MCF 10A (cell line): Measurements from ENCODE around the gene MYZAP. TPM values are rescaled to one million over a fixed set of nuclear protein-coding genes. Genes with fewer than 3 reads are reported as not detected.

ENCODE experiments used
- BruUV-seq: library from RNA; stranded (reverse); fragments of 400-500 nt; replicated peaks from 2 replicates; lab custom pipeline; 2021; lab: Mats Ljungman, UMichigan
- CTCF ChIA-PET: fragments of 300-600 bp; sonication (Branson Sonifier 250); formaldehyde crosslinking; extraction: SDS; loops from one replicate; lab custom pipeline; 2021; ENCODE audit warnings: antibody characterized with exemption, inconsistent platforms; lab: Yijun Ruan, JAX
- POLR2A ChIA-PET: fragments of 300-600, 350-650 bp; sonication (Branson Sonifier 250); formaldehyde crosslinking; extraction: SDS; loops from one replicate; lab custom pipeline; 2020; ENCODE audit warnings: antibody characterized with exemption, inconsistent platforms; lab: Yijun Ruan, JAX
- DNase-seq: peaks from one replicate; pipeline ENCODE4 v3.0.0-alpha.2; 2018; ENCODE audit not compliant: unreplicated experiment
- H3K27ac Mint-ChIP-seq: one replicate; pipeline ENCODE4 v1.8.0; 2022; ENCODE audit warnings: mild to moderate bottlenecking, low read depth, mixed read lengths; ENCODE audit not compliant: unreplicated experiment
- H3K27me3 Mint-ChIP-seq: one replicate; pipeline ENCODE4 v1.8.0; 2022; ENCODE audit warnings: mixed read lengths; ENCODE audit not compliant: insufficient read depth, unreplicated experiment
- H3K36me3 Mint-ChIP-seq: one replicate; pipeline ENCODE4 v1.8.0; 2022; ENCODE audit warnings: mild to moderate bottlenecking, moderate library complexity, mixed read lengths; ENCODE audit not compliant: insufficient read depth, unreplicated experiment
- H3K4me1 Mint-ChIP-seq: one replicate; pipeline ENCODE4 v1.8.0; 2022; ENCODE audit warnings: mixed read lengths; ENCODE audit not compliant: insufficient read depth, unreplicated experiment
- H3K4me3 Mint-ChIP-seq: one replicate; pipeline ENCODE4 v1.8.0; 2022; ENCODE audit warnings: mild to moderate bottlenecking, moderate library complexity, mixed read lengths; ENCODE audit not compliant: unreplicated experiment
- H3K9me3 Mint-ChIP-seq: one replicate; pipeline ENCODE4 v1.8.0; 2022; ENCODE audit warnings: mixed read lengths; ENCODE audit not compliant: unreplicated experiment
- intact Hi-C: fragments of 100-400 bp; cut with micrococcal nuclease; formaldehyde crosslinking; loops from 2 replicates; pipeline ENCODE4 v1.14.1; 2022
- total RNA-seq: library from RNA; stranded (reverse); gene quantifications from 2 replicates; pipeline ENCODE4 v1.2.3, GENCODE V29; 2022
- TF ChIP-seq, protein P1 (sequence below): fragments of 200-600 bp; IDR thresholded peaks from one replicate; pipeline ENCODE4 v1.8.0; 2022; ENCODE audit warnings: antibody characterized with exemption, mild to moderate bottlenecking; ENCODE audit not compliant: unreplicated experiment

The MYZAP gene
- total RNA-seq, 1 experiment from 2014 or later: 1.3 TPM

DNA sequence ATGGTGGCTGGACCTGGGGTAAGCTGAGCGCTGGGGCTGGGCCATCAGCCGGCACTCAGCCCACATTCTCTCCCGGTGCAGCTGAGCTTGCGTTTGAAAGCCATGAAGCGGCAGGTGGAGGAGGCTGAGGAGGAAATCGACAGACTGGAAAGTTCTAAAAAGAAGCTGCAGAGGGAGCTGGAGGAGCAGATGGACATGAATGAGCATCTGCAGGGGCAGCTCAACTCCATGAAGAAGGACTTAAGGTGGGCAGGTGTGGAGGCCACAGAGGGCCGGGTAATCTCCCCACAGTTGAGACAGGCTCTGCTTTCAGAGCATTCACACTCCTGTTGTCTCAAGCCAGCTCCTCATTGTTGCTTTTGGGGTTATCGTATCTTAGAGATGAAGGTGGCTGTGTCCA, 45.7 kb upstream of the MYZAP start:
- Mint-ChIP-seq H3K4me1 (peaks cover 15% of the 10 kb centered on the region), H3K4me3 (no peak overlapping the region), H3K27me3 (no peaks in the 10 kb centered on the region), H3K27ac (no peak overlapping the region), H3K36me3 (no peaks in the 10 kb centered on the region), H3K9me3 (no peaks in the 10 kb centered on the region)
- TF ChIP-seq, protein P1, sequence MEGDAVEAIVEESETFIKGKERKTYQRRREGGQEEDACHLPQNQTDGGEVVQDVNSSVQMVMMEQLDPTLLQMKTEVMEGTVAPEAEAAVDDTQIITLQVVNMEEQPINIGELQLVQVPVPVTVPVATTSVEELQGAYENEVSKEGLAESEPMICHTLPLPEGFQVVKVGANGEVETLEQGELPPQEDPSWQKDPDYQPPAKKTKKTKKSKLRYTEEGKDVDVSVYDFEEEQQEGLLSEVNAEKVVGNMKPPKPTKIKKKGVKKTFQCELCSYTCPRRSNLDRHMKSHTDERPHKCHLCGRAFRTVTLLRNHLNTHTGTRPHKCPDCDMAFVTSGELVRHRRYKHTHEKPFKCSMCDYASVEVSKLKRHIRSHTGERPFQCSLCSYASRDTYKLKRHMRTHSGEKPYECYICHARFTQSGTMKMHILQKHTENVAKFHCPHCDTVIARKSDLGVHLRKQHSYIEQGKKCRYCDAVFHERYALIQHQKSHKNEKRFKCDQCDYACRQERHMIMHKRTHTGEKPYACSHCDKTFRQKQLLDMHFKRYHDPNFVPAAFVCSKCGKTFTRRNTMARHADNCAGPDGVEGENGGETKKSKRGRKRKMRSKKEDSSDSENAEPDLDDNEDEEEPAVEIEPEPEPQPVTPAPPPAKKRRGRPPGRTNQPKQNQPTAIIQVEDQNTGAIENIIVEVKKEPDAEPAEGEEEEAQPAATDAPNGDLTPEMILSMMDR: no peak
- no peak for DNase-seq
- intact Hi-C loops: no loop called here
- CTCF ChIA-PET: interaction anchor here (0.7 to 10.0 kb wide), 7 partner anchors 8 to 203 kb away, joined by 3 to 129 read pairs (median 4); no protein-coding TSS in a partner anchor
- BruUV-seq: no TSS peak
- POLR2A ChIA-PET: interaction anchor here (0.6 kb wide), 1 partner anchor 362 kb away, joined by 3 read pairs; no protein-coding TSS in a partner anchor

GRCh38 chr15:57547243-57547755, 44.4 kb upstream of the MYZAP start:
- H3K9me3 Mint-ChIP-seq: no peaks in the 10 kb centered on the region
- no TSS peak for BruUV-seq
- peaks cover 28% of the 10 kb centered on the region for H3K4me1 Mint-ChIP-seq
- ChIA-PET POLR2A (interaction anchor here (0.6 to 1.0 kb wide), 2 partner anchors 151 to 1045 kb away, joined by 3 read pairs; no protein-coding TSS in a partner anchor), CTCF (interaction anchor here (0.6 to 10.0 kb wide), 7 partner anchors 12 to 211 kb away, joined by 3 to 129 read pairs (median 4); no protein-coding TSS in a partner anchor)
- H3K36me3 Mint-ChIP-seq: no peaks in the 10 kb centered on the region
- intact Hi-C loops: no loop called here
- H3K27me3 Mint-ChIP-seq: no peaks in the 10 kb centered on the region
- no peak overlapping the region for H3K4me3 Mint-ChIP-seq
- no peak overlapping the region for H3K27ac Mint-ChIP-seq
- TF ChIP-seq, protein P1: no peak
- no peak for DNase-seq

DNA sequence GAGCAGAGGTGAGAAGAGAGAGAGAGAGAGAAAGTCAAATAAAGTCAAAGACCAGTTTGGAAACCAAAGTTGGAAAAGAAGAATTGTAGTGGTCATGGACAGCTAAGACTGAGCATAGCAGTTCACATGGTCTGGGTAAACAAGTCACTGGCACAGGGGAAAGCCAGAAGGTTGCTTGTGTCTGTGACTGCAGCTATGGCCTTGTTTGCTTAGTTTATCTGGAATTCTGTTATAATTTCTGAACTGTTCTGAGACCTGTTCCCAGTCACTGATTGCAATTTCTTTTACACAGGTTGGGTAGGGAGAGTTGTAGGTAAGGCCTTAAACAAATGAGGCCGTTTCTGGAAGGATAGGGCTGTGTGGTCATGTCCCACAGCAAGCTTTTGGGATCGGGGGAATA, 43.4 kb upstream of the MYZAP start:
- TF ChIP-seq, protein P1: no peak
- H3K4me3 Mint-ChIP-seq: no peak overlapping the region
- H3K27ac Mint-ChIP-seq: no peak overlapping the region
- CTCF ChIA-PET: interaction anchor here (0.6 to 10.0 kb wide), 9 partner anchors 11 to 676 kb away, joined by 3 to 129 read pairs (median 4); no protein-coding TSS in a partner anchor
- H3K9me3 Mint-ChIP-seq: no peaks in the 10 kb centered on the region
- no peaks in the 10 kb centered on the region for H3K36me3 Mint-ChIP-seq
- intact Hi-C loops: no loop called here
- no TSS peak for BruUV-seq
- POLR2A ChIA-PET: interaction anchor here (1.0 kb wide), 1 partner anchor 152 kb away, joined by 3 read pairs; no protein-coding TSS in a partner anchor
- H3K4me1 Mint-ChIP-seq: peaks cover 32% of the 10 kb centered on the region
- no peak for DNase-seq
- no peaks in the 10 kb centered on the region for H3K27me3 Mint-ChIP-seq

GRCh38 chr15:57548835-57549234, 42.9 kb upstream of the MYZAP start:
- no TSS peak for BruUV-seq
- DNase-seq: no peak
- no peak overlapping the region for H3K4me3 Mint-ChIP-seq
- intact Hi-C loops: no loop called here
- TF ChIP-seq, protein P1: no peak
- POLR2A ChIA-PET: no interaction called here
- H3K4me1 Mint-ChIP-seq: peaks cover 32% of the 10 kb centered on the region
- no peaks in the 10 kb centered on the region for H3K36me3 Mint-ChIP-seq
- no peaks in the 10 kb centered on the region for H3K27me3 Mint-ChIP-seq
- no peak overlapping the region for H3K27ac Mint-ChIP-seq
- no peaks in the 10 kb centered on the region for H3K9me3 Mint-ChIP-seq
- CTCF ChIA-PET: interaction anchor here (0.6 to 10.0 kb wide), 7 partner anchors 10 to 579 kb away, joined by 4 to 129 read pairs (median 7); no protein-coding TSS in a partner anchor
